HL-60 (cell line): ENCODE results near the gene EPC1.
"Not testable (repeated sequence)": the region's sequence is repeated elsewhere in the genome, so short reads cannot be mapped to it uniquely, and the experiment has no call there.

ENCODE experiments used
- GABPA ChIP-seq: IDR thresholded peaks from 2 replicates; pipeline ENCODE4 v1.6.1; 2012; ENCODE audit warnings: low read depth
- POLR2AphosphoS5 ChIP-seq: IDR thresholded peaks from 2 replicates; pipeline ENCODE4 v1.6.1; 2012; ENCODE audit warnings: low read depth
- SPI1 ChIP-seq: IDR thresholded peaks from 2 replicates; pipeline ENCODE4 v1.6.1; 2012; ENCODE audit warnings: low read depth, mild to moderate bottlenecking, borderline replicate concordance
- TF ChIP-seq, protein P1 (sequence below): IDR thresholded peaks from one replicate; pipeline ENCODE4 v1.5.1; 2011; ENCODE audit warnings: low read length, control low read depth, inconsistent platforms; ENCODE audit not compliant: insufficient read depth
- TF ChIP-seq, protein P2 (sequence below): IDR thresholded peaks from 2 replicates; pipeline ENCODE4 v1.6.1; 2012; ENCODE audit warnings: low read depth; ENCODE audit not compliant: insufficient replicate concordance

DNA sequence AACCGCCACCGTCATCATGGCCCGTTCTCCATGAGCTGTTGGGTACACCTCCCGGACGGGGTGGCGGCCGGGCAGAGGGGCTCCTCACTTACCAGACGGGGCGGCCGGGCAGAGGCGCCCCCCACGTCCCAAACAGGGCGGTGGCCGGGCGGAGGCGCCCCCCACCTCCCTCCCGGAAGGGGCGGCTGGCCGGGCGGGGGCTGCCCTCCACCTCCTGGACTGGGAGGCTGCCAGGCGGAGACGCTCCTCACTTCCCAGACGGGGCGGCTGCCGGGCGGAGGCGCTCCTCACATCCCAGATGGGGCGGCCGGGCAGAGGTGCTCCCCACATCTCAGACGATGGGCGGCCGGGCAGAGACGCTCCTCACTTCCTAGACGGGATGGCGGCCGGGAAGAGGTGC is 113.6 kb downstream of the EPC1 start:
- TF ChIP-seq, protein P1, sequence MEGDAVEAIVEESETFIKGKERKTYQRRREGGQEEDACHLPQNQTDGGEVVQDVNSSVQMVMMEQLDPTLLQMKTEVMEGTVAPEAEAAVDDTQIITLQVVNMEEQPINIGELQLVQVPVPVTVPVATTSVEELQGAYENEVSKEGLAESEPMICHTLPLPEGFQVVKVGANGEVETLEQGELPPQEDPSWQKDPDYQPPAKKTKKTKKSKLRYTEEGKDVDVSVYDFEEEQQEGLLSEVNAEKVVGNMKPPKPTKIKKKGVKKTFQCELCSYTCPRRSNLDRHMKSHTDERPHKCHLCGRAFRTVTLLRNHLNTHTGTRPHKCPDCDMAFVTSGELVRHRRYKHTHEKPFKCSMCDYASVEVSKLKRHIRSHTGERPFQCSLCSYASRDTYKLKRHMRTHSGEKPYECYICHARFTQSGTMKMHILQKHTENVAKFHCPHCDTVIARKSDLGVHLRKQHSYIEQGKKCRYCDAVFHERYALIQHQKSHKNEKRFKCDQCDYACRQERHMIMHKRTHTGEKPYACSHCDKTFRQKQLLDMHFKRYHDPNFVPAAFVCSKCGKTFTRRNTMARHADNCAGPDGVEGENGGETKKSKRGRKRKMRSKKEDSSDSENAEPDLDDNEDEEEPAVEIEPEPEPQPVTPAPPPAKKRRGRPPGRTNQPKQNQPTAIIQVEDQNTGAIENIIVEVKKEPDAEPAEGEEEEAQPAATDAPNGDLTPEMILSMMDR: not testable (repeated sequence)
- not testable (repeated sequence) for TF ChIP-seq POLR2AphosphoS5, GABPA, SPI1
- TF ChIP-seq, protein P2, sequence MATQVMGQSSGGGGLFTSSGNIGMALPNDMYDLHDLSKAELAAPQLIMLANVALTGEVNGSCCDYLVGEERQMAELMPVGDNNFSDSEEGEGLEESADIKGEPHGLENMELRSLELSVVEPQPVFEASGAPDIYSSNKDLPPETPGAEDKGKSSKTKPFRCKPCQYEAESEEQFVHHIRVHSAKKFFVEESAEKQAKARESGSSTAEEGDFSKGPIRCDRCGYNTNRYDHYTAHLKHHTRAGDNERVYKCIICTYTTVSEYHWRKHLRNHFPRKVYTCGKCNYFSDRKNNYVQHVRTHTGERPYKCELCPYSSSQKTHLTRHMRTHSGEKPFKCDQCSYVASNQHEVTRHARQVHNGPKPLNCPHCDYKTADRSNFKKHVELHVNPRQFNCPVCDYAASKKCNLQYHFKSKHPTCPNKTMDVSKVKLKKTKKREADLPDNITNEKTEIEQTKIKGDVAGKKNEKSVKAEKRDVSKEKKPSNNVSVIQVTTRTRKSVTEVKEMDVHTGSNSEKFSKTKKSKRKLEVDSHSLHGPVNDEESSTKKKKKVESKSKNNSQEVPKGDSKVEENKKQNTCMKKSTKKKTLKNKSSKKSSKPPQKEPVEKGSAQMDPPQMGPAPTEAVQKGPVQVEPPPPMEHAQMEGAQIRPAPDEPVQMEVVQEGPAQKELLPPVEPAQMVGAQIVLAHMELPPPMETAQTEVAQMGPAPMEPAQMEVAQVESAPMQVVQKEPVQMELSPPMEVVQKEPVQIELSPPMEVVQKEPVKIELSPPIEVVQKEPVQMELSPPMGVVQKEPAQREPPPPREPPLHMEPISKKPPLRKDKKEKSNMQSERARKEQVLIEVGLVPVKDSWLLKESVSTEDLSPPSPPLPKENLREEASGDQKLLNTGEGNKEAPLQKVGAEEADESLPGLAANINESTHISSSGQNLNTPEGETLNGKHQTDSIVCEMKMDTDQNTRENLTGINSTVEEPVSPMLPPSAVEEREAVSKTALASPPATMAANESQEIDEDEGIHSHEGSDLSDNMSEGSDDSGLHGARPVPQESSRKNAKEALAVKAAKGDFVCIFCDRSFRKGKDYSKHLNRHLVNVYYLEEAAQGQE: not testable (repeated sequence)
